K562 (cell line): ENCODE data around the gene OR2B2. TPM values are rescaled to one million over a fixed set of nuclear protein-coding genes. Genes with fewer than 3 reads are reported as not detected.

Experiments used
- CHD1 ChIP-seq: fragments of 200-600 bp; sonication (generic); IDR thresholded peaks from one replicate; pipeline ENCODE4 v1.6.1; 2012; ENCODE audit warnings: mild to moderate bottlenecking, moderate library complexity, low read length, inconsistent platforms
- CHD7 ChIP-seq: fragments of 200-600 bp; sonication (generic); IDR thresholded peaks from one replicate; pipeline ENCODE4 v1.6.1; 2012; ENCODE audit warnings: mild to moderate bottlenecking, low read depth, low read length, inconsistent platforms
- E2F1 ChIP-seq: sonication (generic); formaldehyde crosslinking; IDR thresholded peaks from 2 replicates; pipeline ENCODE4 v1.8.1; 2023; ENCODE audit warnings: mild to moderate bottlenecking, missing genetic modification reagents, moderate library complexity
- ELF1 ChIP-seq: fragments of 200-800 bp; sonication (Bioruptor generic); IDR thresholded peaks from 2 replicates; pipeline ENCODE4 v1.6.1; 2016; ENCODE audit warnings: missing genetic modification characterization, missing compliant biosample characterization
- LEF1 ChIP-seq: fragments of 450-650 bp; IDR thresholded peaks from 2 replicates; pipeline ENCODE4 v1.6.1; 2016; ENCODE audit warnings: mild to moderate bottlenecking
- POLR2G ChIP-seq: fragments of 200-400 bp; formaldehyde crosslinking; IDR thresholded peaks from 2 replicates; pipeline ENCODE4 v1.6.1; 2017; ENCODE audit warnings: low read depth, mild to moderate bottlenecking, antibody characterized with exemption, low read length, moderate library complexity
- RBBP5 ChIP-seq: fragments of 200-600 bp; sonication (generic); IDR thresholded peaks from 2 replicates; pipeline ENCODE4 v1.6.1; 2012; ENCODE audit warnings: borderline replicate concordance, mild to moderate bottlenecking, low read length, control low read depth, inconsistent platforms; ENCODE audit not compliant: insufficient read depth, poor library complexity, severe bottlenecking
- TCF3 ChIP-seq: sonication (generic); formaldehyde crosslinking; IDR thresholded peaks from 2 replicates; pipeline ENCODE4 v1.4.0; 2020; ENCODE audit warnings: mild to moderate bottlenecking, missing genetic modification reagents
- TSC22D4 ChIP-seq: fragments of 450-650 bp; IDR thresholded peaks from 2 replicates; pipeline ENCODE4 v1.6.1; 2016; ENCODE audit warnings: missing genetic modification characterization, missing biosample characterization, control low read depth
- XRCC5 ChIP-seq: fragments of 200-400 bp; formaldehyde crosslinking; IDR thresholded peaks from 2 replicates; pipeline ENCODE4 v1.6.1; 2017; ENCODE audit warnings: low read depth, mild to moderate bottlenecking, low read length
- ZBED1 ChIP-seq: IDR thresholded peaks from 2 replicates; pipeline ENCODE4 v1.6.1; 2014
- ZFX ChIP-seq: sonication (generic); formaldehyde crosslinking; IDR thresholded peaks from 2 replicates; pipeline ENCODE4 v1.8.0; 2022; ENCODE audit warnings: mild to moderate bottlenecking, missing genetic modification reagents, moderate library complexity
- ZNF431 ChIP-seq: sonication (generic); formaldehyde crosslinking; IDR thresholded peaks from 2 replicates; pipeline ENCODE4 v1.8.0; 2022; ENCODE audit warnings: mild to moderate bottlenecking, missing genetic modification reagents
- ZSCAN32 ChIP-seq: fragments of 450-650 bp; formaldehyde crosslinking; IDR thresholded peaks from 2 replicates; pipeline ENCODE4 v1.4.0; 2020; ENCODE audit warnings: mild to moderate bottlenecking, moderate library complexity
- polyA plus RNA-seq, 8 experiments: library from polyadenylated mRNA; depleted of rRNA in 4 of 8; stranded (reverse) in 5 of 8; unstranded in 3 of 8; fragments of >200 nt; fragmentation: Nextera tagmentation in 2 of 8; fragmentation: Illumina TruSeq in 1 of 8; extraction: Ambion mirVana in 2 of 8; extraction: Trizol in 1 of 8; gene quantifications; 2 replicates each; pipeline versions ENCODE4 v1.2.1 to v1.2.3, GENCODE V29; 2011 to 2014; ENCODE audit warnings: inconsistent platforms in 1 of 8, missing spikeins in 1 of 8
- total RNA-seq, 7 experiments: library from RNA; depleted of rRNA in 6 of 7; stranded (reverse); fragments of >200 nt in 6 of 7; fragmentation: Illumina TruSeq in 2 of 7; extraction: Trizol in 2 of 7; gene quantifications; 2 replicates each; pipeline versions ENCODE4 v1.2.1 to v1.2.3, GENCODE V29; 2011 to 2021; ENCODE audit warnings: low replicate concordance in 1 of 7

OR2B2 gene
- total and polyA plus RNA-seq, 9 of the 15 experiments (the other 6 are each of a cell fraction or from before 2014, with no cell fraction given), result 0.24 TPM; not detected in 8

- peak; percentile 4 for TF ChIP-seq CHD7
- no peak for TF ChIP-seq TCF3 (CRISPR knock-in tag)
- peak; percentile 99 for TF ChIP-seq CHD1
- TF ChIP-seq E2F1 (CRISPR knock-in tag), result peak; percentile 100
- TF ChIP-seq ZBED1, result peak; percentile 74; the same call in 1 of the 2 replicates
- peak; percentile 36 for TF ChIP-seq POLR2G
- no peak for TF ChIP-seq ZSCAN32 (CRISPR knock-in tag)
- TF ChIP-seq XRCC5, result peak; percentile 38
- no peak for TF ChIP-seq ZFX (CRISPR knock-in tag)
- peak; percentile 23; the same call in 1 of the 2 replicates for TF ChIP-seq LEF1
- TF ChIP-seq TSC22D4, result no peak
- TF ChIP-seq ELF1 (tag), result peak; percentile 84
- no peak for TF ChIP-seq ZNF431 (CRISPR knock-in tag)
- TF ChIP-seq RBBP5, result no peak
These were observed 18.1 kb downstream of the OR2B2 start (continued) for GRCh38 chr6:27893836-27894807.
